Tibial nerve (tissue), 4 donors: ENCODE results near the gene NFKB1.

Experiments used
- EP300 ChIP-seq, 2 donors: sonication (generic); formaldehyde crosslinking; IDR thresholded peaks; one replicate each; pipeline ENCODE4 v1.6.1; 2017; ENCODE audit warnings: antibody characterized with exemption in 2 of 2, mild to moderate bottlenecking in 1 of 2
- POLR2A ChIP-seq, 2 donors: fragments of 450-650 bp; IDR thresholded peaks; one replicate each; pipeline ENCODE4 v1.6.1; 2017; ENCODE audit warnings: antibody characterized with exemption in 2 of 2, mild to moderate bottlenecking in 2 of 2, moderate library complexity in 2 of 2
- TF ChIP-seq, protein P1 (sequence below), 5 experiments: fragments of 200-600 bp in 3 of 5; fragments of 450-650 bp in 2 of 5; sonication (generic) in 3 of 5; IDR thresholded peaks; one replicate each; pipeline ENCODE4 v1.5.1; 2016 to 2019; ENCODE audit warnings: antibody characterized with exemption in 5 of 5, mild to moderate bottlenecking in 3 of 5, moderate library complexity in 2 of 5

DNA sequence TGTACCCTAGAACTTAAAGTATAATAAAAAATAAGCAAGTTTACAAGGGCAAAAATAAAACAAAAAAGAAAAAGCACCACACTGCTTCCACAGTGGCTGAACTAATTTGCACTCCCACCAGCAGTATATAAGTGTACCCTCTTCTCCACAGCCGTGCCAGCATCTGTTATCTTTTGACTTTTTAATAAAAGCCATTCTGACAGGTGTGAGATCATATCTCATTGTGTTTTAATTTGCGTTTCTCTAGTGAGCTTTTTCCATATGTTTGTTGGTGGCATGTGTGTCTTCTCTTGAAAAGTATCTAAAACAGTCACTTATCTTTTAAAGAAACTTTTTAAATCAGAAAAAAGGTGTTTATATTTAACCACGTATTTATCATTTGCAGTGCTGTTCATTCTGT lies 71.3 kb downstream of the NFKB1 start:
- TF ChIP-seq, protein P1, sequence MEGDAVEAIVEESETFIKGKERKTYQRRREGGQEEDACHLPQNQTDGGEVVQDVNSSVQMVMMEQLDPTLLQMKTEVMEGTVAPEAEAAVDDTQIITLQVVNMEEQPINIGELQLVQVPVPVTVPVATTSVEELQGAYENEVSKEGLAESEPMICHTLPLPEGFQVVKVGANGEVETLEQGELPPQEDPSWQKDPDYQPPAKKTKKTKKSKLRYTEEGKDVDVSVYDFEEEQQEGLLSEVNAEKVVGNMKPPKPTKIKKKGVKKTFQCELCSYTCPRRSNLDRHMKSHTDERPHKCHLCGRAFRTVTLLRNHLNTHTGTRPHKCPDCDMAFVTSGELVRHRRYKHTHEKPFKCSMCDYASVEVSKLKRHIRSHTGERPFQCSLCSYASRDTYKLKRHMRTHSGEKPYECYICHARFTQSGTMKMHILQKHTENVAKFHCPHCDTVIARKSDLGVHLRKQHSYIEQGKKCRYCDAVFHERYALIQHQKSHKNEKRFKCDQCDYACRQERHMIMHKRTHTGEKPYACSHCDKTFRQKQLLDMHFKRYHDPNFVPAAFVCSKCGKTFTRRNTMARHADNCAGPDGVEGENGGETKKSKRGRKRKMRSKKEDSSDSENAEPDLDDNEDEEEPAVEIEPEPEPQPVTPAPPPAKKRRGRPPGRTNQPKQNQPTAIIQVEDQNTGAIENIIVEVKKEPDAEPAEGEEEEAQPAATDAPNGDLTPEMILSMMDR (IDR thresholded peaks at IDR 0.05) = no peak
- TF ChIP-seq EP300 (IDR thresholded peaks at IDR 0.05) = no peak
- no peak for TF ChIP-seq POLR2A (IDR thresholded peaks at IDR 0.05)
